Measurements from ENCODE around the gene TPPP2. TPM values are rescaled to one million over a fixed set of nuclear protein-coding genes. Genes with fewer than 3 reads are reported as not detected.
A peak's percentile ranks its signal among the peaks of the same experiment; 100 is the strongest.

TPPP2 gene
- total and polyA plus RNA-seq, 10 of the 15 experiments (the other 5 are each of a cell fraction or from before 2014, with no cell fraction given), result not detected

DNA sequence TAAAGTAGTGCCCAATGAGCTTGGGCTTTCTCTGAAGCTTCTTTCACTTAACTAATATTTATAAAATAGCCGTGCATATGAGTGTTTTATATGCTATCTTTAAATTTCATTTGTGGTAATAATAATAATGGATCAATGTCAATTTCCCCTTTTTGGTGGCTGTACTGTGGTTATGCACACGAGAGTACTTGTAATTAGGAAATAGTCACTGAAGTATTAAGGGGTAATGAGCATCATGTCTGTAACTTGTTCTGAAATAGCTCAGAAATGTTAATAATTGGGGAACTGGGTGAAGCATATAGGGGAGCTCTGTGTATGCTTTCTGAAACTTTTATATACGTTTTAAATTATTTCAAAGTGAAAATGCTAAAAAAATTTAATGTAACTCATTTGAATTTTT, 20.6 kb downstream of the TPPP2 start:
- SMC1A ChIA-PET (ENCODE audit: uncharacterized antibody, unreplicated experiment), result interaction anchor here (1.2 to 1.5 kb wide), 2 partner anchors 36 to 74 kb away, joined by 3 to 5 read pairs; no protein-coding TSS in a partner anchor
- no TSS peak for BruUV-seq (replicated peaks)
- ATAC-seq (peak; percentile 56), DNase-seq (ENCODE audit: low read depth, low spot score) (no peak), FAIRE-seq (no peak)
- under 1% methylated on average over 3 of the region's 3 CpGs for WGBS (ENCODE audit: insufficient coverage, insufficient replicate concordance, low lambda C conversion rate, missing lambda C conversion rate)
- in situ Hi-C loops (cut with MboI) (no loop called here), intact Hi-C loops (cut with micrococcal nuclease; ENCODE audit: unreplicated experiment) (no loop called here)
- Histone ChIP-seq H2AFZ (ENCODE audit: control insufficient read depth, low read depth, low read length) (no peak overlapping the region), H3K4me1 (ENCODE audit: control insufficient read depth, insufficient read depth, low read length) (no peaks in the 10 kb centered on the region), H4K20me1 (ENCODE audit: control insufficient read depth, insufficient read depth) (no peaks in the 10 kb centered on the region; the same call in 1 of the 2 replicates), H3K79me2 (ENCODE audit: control insufficient read depth, insufficient read depth, low read length) (no peaks in the 10 kb centered on the region), H3K9ac (ENCODE audit: control insufficient read depth, insufficient read depth, low read length) (no peak overlapping the region), H3K27me3 (replicated peaks in 1 of 2; ENCODE audit: control insufficient read depth in 2 of 2, insufficient read depth in 2 of 2, low read length in 1 of 2) (no peaks in the 10 kb centered on the region; a peak in 1 of 4 replicates), H3K4me3 (no peak overlapping the region), H3K36me3 (ENCODE audit: control insufficient read depth in 2 of 2, insufficient read depth in 2 of 2, low read length in 1 of 2) (no peaks in the 10 kb centered on the region), H3K27ac (ENCODE audit: control insufficient read depth, insufficient read depth) (no peak overlapping the region), H3K9me3 (replicated peaks; ENCODE audit: control insufficient read depth, insufficient read depth, low read length) (no peaks in the 10 kb centered on the region), H3K4me2 (ENCODE audit: control insufficient read depth, insufficient read depth) (no peak overlapping the region)
- TF ChIP-seq, protein P1, sequence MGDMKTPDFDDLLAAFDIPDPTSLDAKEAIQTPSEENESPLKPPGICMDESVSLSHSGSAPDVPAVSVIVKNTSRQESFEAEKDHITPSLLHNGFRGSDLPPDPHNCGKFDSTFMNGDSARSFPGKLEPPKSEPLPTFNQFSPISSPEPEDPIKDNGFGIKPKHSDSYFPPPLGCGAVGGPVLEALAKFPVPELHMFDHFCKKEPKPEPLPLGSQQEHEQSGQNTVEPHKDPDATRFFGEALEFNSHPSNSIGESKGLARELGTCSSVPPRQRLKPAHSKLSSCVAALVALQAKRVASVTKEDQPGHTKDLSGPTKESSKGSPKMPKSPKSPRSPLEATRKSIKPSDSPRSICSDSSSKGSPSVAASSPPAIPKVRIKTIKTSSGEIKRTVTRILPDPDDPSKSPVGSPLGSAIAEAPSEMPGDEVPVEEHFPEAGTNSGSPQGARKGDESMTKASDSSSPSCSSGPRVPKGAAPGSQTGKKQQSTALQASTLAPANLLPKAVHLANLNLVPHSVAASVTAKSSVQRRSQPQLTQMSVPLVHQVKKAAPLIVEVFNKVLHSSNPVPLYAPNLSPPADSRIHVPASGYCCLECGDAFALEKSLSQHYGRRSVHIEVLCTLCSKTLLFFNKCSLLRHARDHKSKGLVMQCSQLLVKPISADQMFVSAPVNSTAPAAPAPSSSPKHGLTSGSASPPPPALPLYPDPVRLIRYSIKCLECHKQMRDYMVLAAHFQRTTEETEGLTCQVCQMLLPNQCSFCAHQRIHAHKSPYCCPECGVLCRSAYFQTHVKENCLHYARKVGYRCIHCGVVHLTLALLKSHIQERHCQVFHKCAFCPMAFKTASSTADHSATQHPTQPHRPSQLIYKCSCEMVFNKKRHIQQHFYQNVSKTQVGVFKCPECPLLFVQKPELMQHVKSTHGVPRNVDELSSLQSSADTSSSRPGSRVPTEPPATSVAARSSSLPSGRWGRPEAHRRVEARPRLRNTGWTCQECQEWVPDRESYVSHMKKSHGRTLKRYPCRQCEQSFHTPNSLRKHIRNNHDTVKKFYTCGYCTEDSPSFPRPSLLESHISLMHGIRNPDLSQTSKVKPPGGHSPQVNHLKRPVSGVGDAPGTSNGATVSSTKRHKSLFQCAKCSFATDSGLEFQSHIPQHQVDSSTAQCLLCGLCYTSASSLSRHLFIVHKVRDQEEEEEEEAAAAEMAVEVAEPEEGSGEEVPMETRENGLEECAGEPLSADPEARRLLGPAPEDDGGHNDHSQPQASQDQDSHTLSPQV (IDR thresholded peaks at IDR 0.05), result no peak
- TF ChIP-seq CHD2 (IDR thresholded peaks at IDR 0.05; ENCODE audit: borderline replicate concordance, low read depth, low read length), result no peak
- peak; percentile 35 to 66; a peak in 2 of 4 replicates for TF ChIP-seq BHLHE40 (IDR thresholded peaks at IDR 0.05; ENCODE audit: borderline replicate concordance in 1 of 2, low read depth in 2 of 2, low read length in 1 of 2)
- TF ChIP-seq MTA2 (IDR thresholded peaks at IDR 0.05; ENCODE audit: low read depth), result peak; percentile 77
- TF ChIP-seq JUNB (IDR thresholded peaks at IDR 0.05), result no peak
- no peak for TF ChIP-seq TCF12 (IDR thresholded peaks at IDR 0.05; ENCODE audit: low read depth, low read length)
- no peak for TF ChIP-seq ZNF274 (IDR thresholded peaks at IDR 0.05; ENCODE audit: insufficient read depth, insufficient read length)
- POLR2A ChIA-PET, result no interaction called here
- RAD21 ChIA-PET (ENCODE audit: unreplicated experiment), result interaction anchor here (1.1 kb wide), 1 partner anchor 36 kb away, joined by 3 read pairs; no protein-coding TSS in a partner anchor
- CTCF ChIA-PET, result interaction anchor here (1.0 to 2.6 kb wide), 4 partner anchors 11 to 37 kb away, joined by 3 to 10 read pairs (median 6); partner anchors contain the start of gene RNASE13

Data from GM12878 (cell line).